Measurements from ENCODE around the gene SLPI. TPM values are rescaled to one million over a fixed set of nuclear protein-coding genes. Genes with fewer than 3 reads are reported as not detected.

The SLPI gene
- total RNA-seq, 1 experiment from 2014 or later, result 207 TPM

- intact Hi-C loops (cut with micrococcal nuclease), result no loop called here
- H3K4me3 ChIP-seq (ENCODE audit: low read length), result no peak overlapping the region
- no peak overlapping the region for H2AFZ ChIP-seq (ENCODE audit: low read length)
- no peaks in the 10 kb centered on the region for H3K9me3 ChIP-seq (ENCODE audit: low read length)
- POLR2A ChIA-PET (ENCODE audit: unreplicated experiment), result no interaction called here
- no TSS peak for BruUV-seq (replicated peaks)
- no peaks in the 10 kb centered on the region for H3F3A ChIP-seq (ENCODE audit: low read length, unreplicated experiment)
- no peak overlapping the region for H3K9ac ChIP-seq (ENCODE audit: low read length)
- H4K20me1 ChIP-seq (ENCODE audit: low read length), result no peaks in the 10 kb centered on the region
- H3K27me3 ChIP-seq (ENCODE audit: low read length), result no peaks in the 10 kb centered on the region
- no peak for ATAC-seq
- H3K4me2 ChIP-seq (ENCODE audit: low read length), result no peak overlapping the region
- no peak for TF ChIP-seq EZH2 (IDR thresholded peaks at IDR 0.05; ENCODE audit: low read length, unreplicated experiment)
- TF ChIP-seq CTCF (conservative IDR thresholded peaks at IDR 0.05; ENCODE audit: low read depth, low read length), result no peak
- TF ChIP-seq EZH2phosphoT487 (IDR thresholded peaks at IDR 0.05; ENCODE audit: borderline replicate concordance, low read length), result no peak
- CTCF ChIA-PET, result interaction anchor here (0.5 to 1.2 kb wide), 3 partner anchors 8 to 142 kb away, joined by 4 to 12 read pairs (median 5); no protein-coding TSS in a partner anchor
- no peaks in the 10 kb centered on the region for H3K79me2 ChIP-seq (ENCODE audit: low read length)
- no peaks in the 10 kb centered on the region for H3K36me3 ChIP-seq (ENCODE audit: low read depth, low read length)
- no peaks in the 10 kb centered on the region for H3K4me1 ChIP-seq (ENCODE audit: insufficient read depth, low read length)
- no peak for DNase-seq
- no peaks in the 10 kb centered on the region for H3K9me2 ChIP-seq (replicated peaks; ENCODE audit: low read length)
- no peak overlapping the region for H3K27ac ChIP-seq (ENCODE audit: low read length)
Observed at GRCh38 chr20:45301824-45302271, 47.5 kb upstream of the SLPI start.

GRCh38 chr20:45300961-45301360 lies 46.6 kb upstream of the SLPI start:
- TF ChIP-seq EZH2phosphoT487 (IDR thresholded peaks at IDR 0.05; ENCODE audit: borderline replicate concordance, low read length), result no peak
- TF ChIP-seq CTCF (conservative IDR thresholded peaks at IDR 0.05; ENCODE audit: low read depth, low read length), result peak; percentile 58
- no TSS peak for BruUV-seq (replicated peaks)
- H3F3A ChIP-seq (ENCODE audit: low read length, unreplicated experiment), result no peaks in the 10 kb centered on the region
- H3K27me3 ChIP-seq (ENCODE audit: low read length), result no peaks in the 10 kb centered on the region
- no peak overlapping the region for H3K27ac ChIP-seq (ENCODE audit: low read length)
- DNase-seq (peak; percentile 47), ATAC-seq (peak; percentile 81)
- no peaks in the 10 kb centered on the region for H4K20me1 ChIP-seq (ENCODE audit: low read length)
- no peak overlapping the region for H2AFZ ChIP-seq (ENCODE audit: low read length)
- no peaks in the 10 kb centered on the region for H3K36me3 ChIP-seq (ENCODE audit: low read depth, low read length)
- H3K79me2 ChIP-seq (ENCODE audit: low read length), result no peaks in the 10 kb centered on the region
- no peak overlapping the region for H3K9ac ChIP-seq (ENCODE audit: low read length)
- POLR2A ChIA-PET (ENCODE audit: unreplicated experiment), result interaction anchor here (0.6 kb wide), 1 partner anchor 593 kb away, joined by 21 read pairs; no protein-coding TSS in a partner anchor
- H3K4me1 ChIP-seq (ENCODE audit: insufficient read depth, low read length), result no peaks in the 10 kb centered on the region
- intact Hi-C loops (cut with micrococcal nuclease), result no loop called here
- no peak overlapping the region for H3K4me2 ChIP-seq (ENCODE audit: low read length)
- no peaks in the 10 kb centered on the region for H3K9me3 ChIP-seq (ENCODE audit: low read length)
- H3K4me3 ChIP-seq (ENCODE audit: low read length), result no peak overlapping the region
- CTCF ChIA-PET, result interaction anchor here (0.6 to 0.7 kb wide), 2 partner anchors 27 to 55 kb away, joined by 4 to 7 read pairs; no protein-coding TSS in a partner anchor
- H3K9me2 ChIP-seq (replicated peaks; ENCODE audit: low read length), result no peaks in the 10 kb centered on the region

- no peaks in the 10 kb centered on the region for H3K79me2 ChIP-seq (ENCODE audit: low read length)
- no peaks in the 10 kb centered on the region for H3F3A ChIP-seq (ENCODE audit: low read length, unreplicated experiment)
- H3K4me3 ChIP-seq (ENCODE audit: low read length), result no peak overlapping the region
- no peak overlapping the region for H3K9ac ChIP-seq (ENCODE audit: low read length)
- ATAC-seq (no peak), DNase-seq (no peak)
- H3K9me2 ChIP-seq (replicated peaks; ENCODE audit: low read length), result no peaks in the 10 kb centered on the region
- no TSS peak for BruUV-seq (replicated peaks)
- intact Hi-C loops (cut with micrococcal nuclease), result no loop called here
- no peaks in the 10 kb centered on the region for H3K9me3 ChIP-seq (ENCODE audit: low read length)
- H3K4me2 ChIP-seq (ENCODE audit: low read length), result no peak overlapping the region
- H3K27me3 ChIP-seq (ENCODE audit: low read length), result no peaks in the 10 kb centered on the region
- H3K27ac ChIP-seq (ENCODE audit: low read length), result no peak overlapping the region
- TF ChIP-seq EZH2phosphoT487 (IDR thresholded peaks at IDR 0.05; ENCODE audit: borderline replicate concordance, low read length) (no peak), EZH2 (IDR thresholded peaks at IDR 0.05; ENCODE audit: low read length, unreplicated experiment) (no peak), CTCF (conservative IDR thresholded peaks at IDR 0.05; ENCODE audit: low read depth, low read length) (no peak)
- H3K4me1 ChIP-seq (ENCODE audit: insufficient read depth, low read length), result no peaks in the 10 kb centered on the region
- CTCF ChIA-PET, result no interaction called here
- H2AFZ ChIP-seq (ENCODE audit: low read length), result no peak overlapping the region
- POLR2A ChIA-PET (ENCODE audit: unreplicated experiment), result no interaction called here
- H4K20me1 ChIP-seq (ENCODE audit: low read length), result no peaks in the 10 kb centered on the region
- no peaks in the 10 kb centered on the region for H3K36me3 ChIP-seq (ENCODE audit: low read depth, low read length)
Observed at GRCh38 chr20:45299786-45300185, 45.4 kb upstream of the SLPI start.
